IMR-90 (cell line): Measurements from ENCODE around the gene CD69. TPM values are rescaled to one million over a fixed set of nuclear protein-coding genes. Genes with fewer than 3 reads are reported as not detected.
A peak's percentile ranks its signal among the peaks of the same experiment; 100 is the strongest.
"Not testable (repeated sequence)": the region's sequence is repeated elsewhere in the genome, so short reads cannot be mapped to it uniquely, and the experiment has no call there.

ENCODE experiments used
- ATAC-seq: fragments of 200-7000 bp; cut with Tn5 transposase; 2 replicates; pipeline ENCODE4 v1.9.1; 2020; ENCODE audit warnings: low read depth, mild to moderate bottlenecking, moderate library complexity
- BruUV-seq: library from RNA; stranded (reverse); fragments of 400-500 nt; replicated peaks from 2 replicates; lab custom pipeline; 2021; lab: Mats Ljungman, UMichigan
- CTCF ChIA-PET: fragments of 300-600 bp; formaldehyde crosslinking; extraction: SDS; loops from one replicate; lab custom pipeline; 2021; ENCODE audit warnings: antibody characterized with exemption; lab: Yijun Ruan, JAX
- POLR2A ChIA-PET: fragments of 300-600 bp; sonication (Branson Sonifier 250); formaldehyde crosslinking; loops from one replicate; lab custom pipeline; 2022; ENCODE audit warnings: antibody characterized with exemption; ENCODE audit not compliant: unreplicated experiment; lab: Charles Lee
- DNase-seq: peaks from one replicate; pipeline ENCODE4 v3.0.0; 2013
- H2AFZ ChIP-seq: replicated peaks from 2 replicates; pipeline ENCODE3; 2013; ENCODE audit warnings: low read length, mild to moderate bottlenecking; ENCODE audit not compliant: poor library complexity
- H2AK5ac ChIP-seq: 2 replicates; pipeline ENCODE4 v1.6.1; 2013; ENCODE audit warnings: low read depth, low read length, inconsistent platforms
- H2AK9ac ChIP-seq: replicated peaks from 2 replicates; pipeline ENCODE3; 2013; ENCODE audit warnings: mild to moderate bottlenecking, low read depth, low read length, moderate library complexity; ENCODE audit not compliant: poor library complexity
- H2BK120ac ChIP-seq: 2 replicates; pipeline ENCODE4 v1.6.1; 2013; ENCODE audit warnings: low read depth, low read length, inconsistent platforms
- H2BK15ac ChIP-seq: 3 replicates; pipeline ENCODE4 v1.6.1; 2013; ENCODE audit warnings: low read depth, low read length, inconsistent platforms
- H2BK20ac ChIP-seq: 2 replicates; pipeline ENCODE4 v1.6.1; 2013; ENCODE audit warnings: low read depth, mild to moderate bottlenecking, inconsistent platforms, low read length, moderate library complexity
- H2BK5ac ChIP-seq: 2 replicates; pipeline ENCODE4 v1.6.1; 2013; ENCODE audit warnings: mild to moderate bottlenecking, low read depth, low read length, inconsistent platforms; ENCODE audit not compliant: poor library complexity, severe bottlenecking
- H3K14ac ChIP-seq: replicated peaks from 2 replicates; pipeline ENCODE4 v1.6.1; 2013; ENCODE audit warnings: low read depth, low read length, inconsistent platforms
- H3K18ac ChIP-seq: 2 replicates; pipeline ENCODE4 v1.6.1; 2013; ENCODE audit warnings: low read depth, low read length, control low read depth
- H3K23ac ChIP-seq: 2 replicates; pipeline ENCODE4 v1.6.1; 2013; ENCODE audit warnings: low read depth, low read length, inconsistent platforms
- H3K27ac ChIP-seq: 2 replicates; pipeline ENCODE4 v1.5.1; 2013; ENCODE audit warnings: mild to moderate bottlenecking, control low read depth, low read length; ENCODE audit not compliant: insufficient read depth
- H3K27me3 ChIP-seq: 2 replicates; pipeline ENCODE4 v1.6.1; 2013; ENCODE audit warnings: low read length; ENCODE audit not compliant: control insufficient read depth, insufficient read depth
- H3K36me3 ChIP-seq: 2 replicates; pipeline ENCODE4 v1.6.1; 2013; ENCODE audit warnings: low read length, mixed read lengths; ENCODE audit not compliant: control insufficient read depth, insufficient read depth
- H3K4ac ChIP-seq: 2 replicates; pipeline ENCODE4 v1.6.1; 2013; ENCODE audit warnings: low read depth, low read length, inconsistent platforms
- H3K4me1 ChIP-seq: 2 replicates; pipeline ENCODE4 v1.6.1; 2013; ENCODE audit warnings: low read length, mixed read lengths; ENCODE audit not compliant: control insufficient read depth, insufficient read depth
- H3K4me2 ChIP-seq: 2 replicates; pipeline ENCODE4 v1.6.1; 2013; ENCODE audit warnings: low read depth, mild to moderate bottlenecking, control low read depth, low read length, moderate library complexity
- H3K4me3 ChIP-seq: 2 replicates; pipeline ENCODE4 v1.5.1; 2013; ENCODE audit warnings: low read depth, mild to moderate bottlenecking, control low read depth, low read length, moderate library complexity; ENCODE audit not compliant: insufficient read depth
- H3K56ac ChIP-seq: 2 replicates; pipeline ENCODE4 v1.6.1; 2013; ENCODE audit warnings: low read length, inconsistent platforms; ENCODE audit not compliant: insufficient read depth; ENCODE audit errors: extremely low read depth
- H3K79me1 ChIP-seq, 2 experiments: 2 replicates each; pipeline ENCODE4 v1.6.1; 2013; ENCODE audit warnings: low read length in 2 of 2, inconsistent platforms in 1 of 2, low read depth in 1 of 2
- H3K9ac ChIP-seq: 2 replicates; pipeline ENCODE4 v1.6.1; 2013; ENCODE audit warnings: low read depth, low read length, control low read depth
- H3K9me1 ChIP-seq: 2 replicates; pipeline ENCODE4 v1.6.1; 2013; ENCODE audit warnings: low read length, inconsistent platforms; ENCODE audit not compliant: insufficient read depth
- H3K9me3 ChIP-seq: 2 replicates; pipeline ENCODE4 v1.6.1; 2013; ENCODE audit warnings: low read length; ENCODE audit not compliant: control insufficient read depth, insufficient read depth
- H4K20me1 ChIP-seq: 2 replicates; pipeline ENCODE4 v1.6.1; 2013; ENCODE audit warnings: low read length, inconsistent platforms; ENCODE audit not compliant: insufficient read depth
- H4K5ac ChIP-seq: 2 replicates; pipeline ENCODE4 v1.6.1; 2013; ENCODE audit warnings: mild to moderate bottlenecking, low read depth, low read length, control low read depth
- H4K8ac ChIP-seq, 2 experiments: 2 replicates each; pipeline ENCODE4 v1.6.1; 2013; ENCODE audit warnings: low read depth in 2 of 2, low read length in 2 of 2, control low read depth in 1 of 2, inconsistent platforms in 1 of 2
- H4K91ac ChIP-seq: 2 replicates; pipeline ENCODE4 v1.6.1; 2013; ENCODE audit warnings: low read depth, low read length, inconsistent platforms; ENCODE audit not compliant: insufficient read depth
- CEBPB ChIP-seq: IDR thresholded peaks from 2 replicates; pipeline ENCODE4 v1.6.1; 2012; ENCODE audit warnings: low read depth, low read length, improper control_type of control experiment
- WGBS, 2 experiments: methylation state at CpG; one replicate each; pipeline versions ENCODE4 v1.1.5 to v1.1.7; 2013; ENCODE audit warnings: missing lambda C conversion rate in 2 of 2; ENCODE audit not compliant: insufficient read length in 1 of 2; ENCODE audit errors: extremely low coverage in 2 of 2; 5-methylcytosine and 5-hydroxymethylcytosine counted together
- dilution Hi-C: fragments of 300-500 bp; cut with HindIII; formaldehyde crosslinking; loops from one replicate; pipeline ENCODE4 v1.14.3; 2018; ENCODE audit warnings: low sequenced_read_pairs; ENCODE audit not compliant: unreplicated experiment
- in situ Hi-C: fragments of 300-500 bp; cut with MboI; formaldehyde crosslinking; loops from 3 replicates; pipeline ENCODE4 v1.14.3; 2019; ENCODE audit warnings: low sequenced_read_pairs, inconsistent platforms, mixed read lengths
- intact Hi-C: fragments of 100-400 bp; cut with micrococcal nuclease; formaldehyde crosslinking; loops from 2 replicates; pipeline ENCODE4 v1.10.0; 2022
- polyA plus RNA-seq, 3 experiments: library from polyadenylated mRNA; depleted of rRNA; stranded (reverse); fragments of >200 nt; gene quantifications; 2 replicates each; pipeline ENCODE4 v1.2.3, GENCODE V29; 2012; ENCODE audit warnings: low replicate concordance in 1 of 3
- total RNA-seq: library from RNA; depleted of rRNA; stranded (reverse); fragments of >200 nt; gene quantifications from 2 replicates; pipeline ENCODE4 v1.2.3, GENCODE V29; 2012

CD69 gene
- total and polyA plus RNA-seq, 2 of the 4 experiments (the other 2 are of a cell fraction), result not detected

- no peak overlapping the region for H3K4ac ChIP-seq
- H3K9me3 ChIP-seq, result no peaks in the 10 kb centered on the region
- intact Hi-C loops (no loop called here), in situ Hi-C loops (loop anchor here (5.0 to 25.0 kb wide), 2 partner anchors 69 to 369 kb away; no protein-coding TSS in a partner anchor), dilution Hi-C loops (loop anchor here (10.0 kb wide), 1 partner anchor 71 kb away; no protein-coding TSS in a partner anchor)
- no peak overlapping the region for H3K4me2 ChIP-seq
- BruUV-seq, result no TSS peak
- ChIA-PET CTCF (interaction anchor here (1.0 kb wide), 1 partner anchor 12 kb away, joined by 3 read pairs; no protein-coding TSS in a partner anchor), POLR2A (interaction anchor here (0.6 kb wide), 1 partner anchor 50 kb away, joined by 5 read pairs; no protein-coding TSS in a partner anchor)
- H3K56ac ChIP-seq, result no peak overlapping the region
- no peaks in the 10 kb centered on the region for H4K20me1 ChIP-seq
- H3K9me1 ChIP-seq, result no peaks in the 10 kb centered on the region
- H2BK5ac ChIP-seq, result no peak overlapping the region
- H4K8ac ChIP-seq, result no peak overlapping the region
- no peak overlapping the region for H2BK15ac ChIP-seq
- H2BK20ac ChIP-seq, result no peak overlapping the region
- no peak overlapping the region for H3K23ac ChIP-seq
- H2BK120ac ChIP-seq, result no peak overlapping the region
- TF ChIP-seq CEBPB, result no peak
- H4K5ac ChIP-seq, result no peak overlapping the region
- no peak overlapping the region for H3K18ac ChIP-seq
- no peak overlapping the region for H3K9ac ChIP-seq
- no peaks in the 10 kb centered on the region for H3K4me1 ChIP-seq
- H2AK5ac ChIP-seq, result no peak overlapping the region
- H3K36me3 ChIP-seq, result no peaks in the 10 kb centered on the region
- no peak overlapping the region for H3K4me3 ChIP-seq
- no peak for ATAC-seq
- no peak overlapping the region for H3K14ac ChIP-seq
- H3K27me3 ChIP-seq, result no peaks in the 10 kb centered on the region
- peak; percentile 20 for DNase-seq
- H3K79me1 ChIP-seq, result no peaks in the 10 kb centered on the region
- H2AFZ ChIP-seq, result no peak overlapping the region
- H2AK9ac ChIP-seq, result no peak overlapping the region
- no peak overlapping the region for H4K91ac ChIP-seq
- H3K27ac ChIP-seq, result no peak overlapping the region
These were observed 54.5 kb downstream of the CD69 start for GRCh38 chr12:9706086-9706685.

- BruUV-seq, H2BK120ac ChIP-seq, intact Hi-C loops, H3K4ac ChIP-seq, H4K20me1 ChIP-seq, H3K56ac ChIP-seq, H2AFZ ChIP-seq, POLR2A ChIA-PET, H3K9ac ChIP-seq, H2BK5ac ChIP-seq, H3K4me1 ChIP-seq, H3K79me1 ChIP-seq, H3K4me2 ChIP-seq, H4K91ac ChIP-seq, H4K8ac ChIP-seq, H2AK5ac ChIP-seq, H3K9me3 ChIP-seq, H2BK15ac ChIP-seq, H3K23ac ChIP-seq, H3K14ac ChIP-seq, H2AK9ac ChIP-seq, H4K5ac ChIP-seq, H3K27ac ChIP-seq, H2BK20ac ChIP-seq, DNase-seq, H3K27me3 ChIP-seq, H3K36me3 ChIP-seq, H3K9me1 ChIP-seq, ATAC-seq, H3K4me3 ChIP-seq, H3K18ac ChIP-seq: not testable (repeated sequence)
- dilution Hi-C loops (loop anchor here (10.0 kb wide), 1 partner anchor 70 kb away; no protein-coding TSS in a partner anchor), in situ Hi-C loops (loop anchor here (25.0 kb wide), 1 partner anchor 367 kb away; no protein-coding TSS in a partner anchor)
- no CpG with 5 or more reads among the region's 5 CpGs for WGBS, 2 experiments
- CTCF ChIA-PET, result interaction anchor here (0.6 to 1.3 kb wide), 2 partner anchors 70 to 71 kb away, joined by 4 to 5 read pairs; no protein-coding TSS in a partner anchor
These were observed 56.1 kb downstream of the CD69 start for GRCh38 chr12:9704561-9704960.
